Esophagus muscularis mucosa (tissue), 4 donors: ENCODE results near the gene SHISA6.

Experiments used
- EP300 ChIP-seq: sonication (generic); formaldehyde crosslinking; IDR thresholded peaks from one replicate; pipeline ENCODE4 v1.6.1; 2017; ENCODE audit warnings: antibody characterized with exemption
- POLR2A ChIP-seq: fragments of 450-650 bp; IDR thresholded peaks from one replicate; pipeline ENCODE4 v1.6.1; 2017; ENCODE audit warnings: antibody characterized with exemption, moderate library complexity, mild to moderate bottlenecking, low read depth
- POLR2AphosphoS5 ChIP-seq, 2 donors: sonication (generic); formaldehyde crosslinking; IDR thresholded peaks; one replicate each; pipeline ENCODE4 v1.6.1; 2017; ENCODE audit warnings: antibody characterized with exemption in 2 of 2
- TF ChIP-seq, protein P1 (sequence below), 3 experiments: fragments of 200-600 bp in 2 of 3; fragments of 450-650 bp in 1 of 3; sonication (generic) in 2 of 3; IDR thresholded peaks; one replicate each; pipeline ENCODE4 v1.5.1; 2017 to 2019; ENCODE audit warnings: antibody characterized with exemption in 3 of 3, mild to moderate bottlenecking in 2 of 3, moderate library complexity in 1 of 3

DNA sequence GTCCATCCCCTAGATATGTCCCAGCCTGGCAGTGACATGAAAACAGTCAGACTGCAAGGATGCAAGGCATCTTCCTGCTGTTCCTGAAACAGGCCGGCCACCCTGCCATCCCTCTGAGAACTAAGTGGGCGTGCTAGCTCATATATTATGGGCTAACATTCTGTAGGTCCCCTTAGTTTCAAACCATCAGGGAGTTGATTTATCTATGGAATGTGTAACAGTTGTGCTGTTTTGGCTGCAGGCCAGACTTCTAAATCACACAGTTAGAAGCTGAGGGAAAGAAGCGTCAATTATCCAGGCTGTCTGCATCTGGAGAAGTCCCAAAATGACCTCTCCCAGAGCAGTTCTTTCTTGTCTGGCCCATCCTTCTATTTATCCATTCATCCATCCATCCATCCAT lies 254.6 kb downstream of the SHISA6 start:
- TF ChIP-seq, protein P1, sequence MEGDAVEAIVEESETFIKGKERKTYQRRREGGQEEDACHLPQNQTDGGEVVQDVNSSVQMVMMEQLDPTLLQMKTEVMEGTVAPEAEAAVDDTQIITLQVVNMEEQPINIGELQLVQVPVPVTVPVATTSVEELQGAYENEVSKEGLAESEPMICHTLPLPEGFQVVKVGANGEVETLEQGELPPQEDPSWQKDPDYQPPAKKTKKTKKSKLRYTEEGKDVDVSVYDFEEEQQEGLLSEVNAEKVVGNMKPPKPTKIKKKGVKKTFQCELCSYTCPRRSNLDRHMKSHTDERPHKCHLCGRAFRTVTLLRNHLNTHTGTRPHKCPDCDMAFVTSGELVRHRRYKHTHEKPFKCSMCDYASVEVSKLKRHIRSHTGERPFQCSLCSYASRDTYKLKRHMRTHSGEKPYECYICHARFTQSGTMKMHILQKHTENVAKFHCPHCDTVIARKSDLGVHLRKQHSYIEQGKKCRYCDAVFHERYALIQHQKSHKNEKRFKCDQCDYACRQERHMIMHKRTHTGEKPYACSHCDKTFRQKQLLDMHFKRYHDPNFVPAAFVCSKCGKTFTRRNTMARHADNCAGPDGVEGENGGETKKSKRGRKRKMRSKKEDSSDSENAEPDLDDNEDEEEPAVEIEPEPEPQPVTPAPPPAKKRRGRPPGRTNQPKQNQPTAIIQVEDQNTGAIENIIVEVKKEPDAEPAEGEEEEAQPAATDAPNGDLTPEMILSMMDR (IDR thresholded peaks at IDR 0.05), result no peak
- TF ChIP-seq POLR2A, result no peak
- TF ChIP-seq EP300, result no peak
- no peak for TF ChIP-seq POLR2AphosphoS5 (IDR thresholded peaks at IDR 0.05)
